ENCODE measurements around the gene TRO. TPM values are rescaled to one million over a fixed set of nuclear protein-coding genes. Genes with fewer than 3 reads are reported as not detected.

Gene TRO
- total RNA-seq, 3 donors from 2014 or later (not counting 1 experiment from before 2014, with no cell fraction given) = 2.9 to 4.3 (median 4.2) TPM

DNA sequence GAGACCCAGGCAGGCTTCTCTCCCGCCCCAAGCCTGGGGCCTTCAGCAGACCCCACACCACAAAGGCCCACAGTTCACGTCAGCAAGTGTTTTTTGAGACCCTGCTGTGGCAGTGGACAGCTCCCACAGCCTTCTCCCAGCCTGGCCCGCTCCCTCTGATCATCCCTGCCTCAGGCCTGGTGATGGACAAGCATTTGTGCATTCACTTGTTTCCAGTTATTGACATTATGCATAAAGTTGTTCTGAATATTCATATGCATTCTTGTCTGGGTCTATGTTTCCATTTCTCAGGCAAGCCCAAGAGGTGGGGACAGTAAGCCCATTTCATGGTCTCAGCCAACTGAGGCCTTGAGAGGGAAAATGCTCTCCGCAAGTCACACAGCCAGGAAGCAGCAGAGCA, 14.7 kb downstream of the TRO start:
- ATAC-seq (no peak), DNase-seq (no peak)
- TF ChIP-seq, protein P1, sequence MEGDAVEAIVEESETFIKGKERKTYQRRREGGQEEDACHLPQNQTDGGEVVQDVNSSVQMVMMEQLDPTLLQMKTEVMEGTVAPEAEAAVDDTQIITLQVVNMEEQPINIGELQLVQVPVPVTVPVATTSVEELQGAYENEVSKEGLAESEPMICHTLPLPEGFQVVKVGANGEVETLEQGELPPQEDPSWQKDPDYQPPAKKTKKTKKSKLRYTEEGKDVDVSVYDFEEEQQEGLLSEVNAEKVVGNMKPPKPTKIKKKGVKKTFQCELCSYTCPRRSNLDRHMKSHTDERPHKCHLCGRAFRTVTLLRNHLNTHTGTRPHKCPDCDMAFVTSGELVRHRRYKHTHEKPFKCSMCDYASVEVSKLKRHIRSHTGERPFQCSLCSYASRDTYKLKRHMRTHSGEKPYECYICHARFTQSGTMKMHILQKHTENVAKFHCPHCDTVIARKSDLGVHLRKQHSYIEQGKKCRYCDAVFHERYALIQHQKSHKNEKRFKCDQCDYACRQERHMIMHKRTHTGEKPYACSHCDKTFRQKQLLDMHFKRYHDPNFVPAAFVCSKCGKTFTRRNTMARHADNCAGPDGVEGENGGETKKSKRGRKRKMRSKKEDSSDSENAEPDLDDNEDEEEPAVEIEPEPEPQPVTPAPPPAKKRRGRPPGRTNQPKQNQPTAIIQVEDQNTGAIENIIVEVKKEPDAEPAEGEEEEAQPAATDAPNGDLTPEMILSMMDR (IDR thresholded peaks at IDR 0.05) = no peak
- peaks cover 0 to 5% of the 10 kb centered on the region in 2 donors for H3K27me3 Mint-ChIP-seq (ENCODE audit: low read depth in 2 of 2)
- no peaks in the 10 kb centered on the region for H3K4me1 ChIP-seq (ENCODE audit: control insufficient read depth, insufficient read depth, low read length)
- no peaks in the 10 kb centered on the region for H3K36me3 ChIP-seq (ENCODE audit: control insufficient read depth, insufficient read depth, low read length)
- no peaks in the 10 kb centered on the region for H3K9me3 ChIP-seq (ENCODE audit: control insufficient read depth, insufficient read depth, low read length)
- no peaks in the 10 kb centered on the region for H3K27me3 ChIP-seq (ENCODE audit: control insufficient read depth, insufficient read depth, low read length)
- no peak overlapping the region for H3K27ac Mint-ChIP-seq
- intact Hi-C loops (cut with micrococcal nuclease) = no loop called here
- H3K36me3 Mint-ChIP-seq = no peaks in the 10 kb centered on the region
- H3K4me3 ChIP-seq (ENCODE audit: low read length) = no peak overlapping the region
- H3K27ac ChIP-seq (ENCODE audit: low read length) = no peak overlapping the region
- H3K4me1 Mint-ChIP-seq = no peaks in the 10 kb centered on the region
- WGBS (ENCODE audit: insufficient coverage) = 91% methylated on average over 4 of the region's 4 CpGs
- H3K4me3 Mint-ChIP-seq = no peak overlapping the region
- no peaks in the 10 kb centered on the region for H3K9me3 Mint-ChIP-seq

DNA sequence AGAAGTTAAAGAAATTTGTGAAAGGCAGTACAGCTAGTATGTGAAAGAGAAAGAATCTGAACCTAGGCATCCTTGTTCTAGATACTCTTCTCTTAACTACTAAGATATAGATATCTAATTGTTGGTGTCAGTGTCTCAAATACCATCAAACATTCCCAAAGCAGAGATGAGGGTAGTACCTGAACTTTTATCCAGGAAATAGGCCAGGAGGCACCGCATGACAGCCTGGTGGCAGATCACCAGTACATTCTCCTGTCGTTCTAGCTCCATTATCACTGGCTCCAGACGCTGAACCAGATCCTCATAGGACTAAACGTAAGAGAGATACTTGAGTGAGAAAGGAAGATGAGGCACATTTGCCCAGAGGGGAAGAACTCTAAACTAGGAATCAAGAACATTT, 16.8 kb downstream of the TRO start:
- Mint-ChIP-seq H3K4me3 (no peak overlapping the region), H3K27me3 (ENCODE audit: low read depth in 2 of 2) (peaks cover 0 to 5% of the 10 kb centered on the region in 2 donors), H3K9me3 (no peaks in the 10 kb centered on the region), H3K4me1 (no peaks in the 10 kb centered on the region), H3K36me3 (no peaks in the 10 kb centered on the region), H3K27ac (no peak overlapping the region)
- no peak for DNase-seq
- intact Hi-C loops (cut with micrococcal nuclease) = no loop called here
- no peaks in the 10 kb centered on the region for H3K9me3 ChIP-seq (ENCODE audit: control insufficient read depth, insufficient read depth, low read length)
- no peaks in the 10 kb centered on the region for H3K36me3 ChIP-seq (ENCODE audit: control insufficient read depth, insufficient read depth, low read length)
- no peak overlapping the region for H3K27ac ChIP-seq (ENCODE audit: low read length)
- no peaks in the 10 kb centered on the region for H3K4me1 ChIP-seq (ENCODE audit: control insufficient read depth, insufficient read depth, low read length)
- 98% methylated on average over 4 of the region's 4 CpGs for WGBS (ENCODE audit: insufficient coverage)
- no peak overlapping the region for H3K4me3 ChIP-seq (ENCODE audit: low read length)
- no peak for ATAC-seq
- no peaks in the 10 kb centered on the region for H3K27me3 ChIP-seq (ENCODE audit: control insufficient read depth, insufficient read depth, low read length)
- TF ChIP-seq, protein P1 (IDR thresholded peaks at IDR 0.05) = no peak

DNA sequence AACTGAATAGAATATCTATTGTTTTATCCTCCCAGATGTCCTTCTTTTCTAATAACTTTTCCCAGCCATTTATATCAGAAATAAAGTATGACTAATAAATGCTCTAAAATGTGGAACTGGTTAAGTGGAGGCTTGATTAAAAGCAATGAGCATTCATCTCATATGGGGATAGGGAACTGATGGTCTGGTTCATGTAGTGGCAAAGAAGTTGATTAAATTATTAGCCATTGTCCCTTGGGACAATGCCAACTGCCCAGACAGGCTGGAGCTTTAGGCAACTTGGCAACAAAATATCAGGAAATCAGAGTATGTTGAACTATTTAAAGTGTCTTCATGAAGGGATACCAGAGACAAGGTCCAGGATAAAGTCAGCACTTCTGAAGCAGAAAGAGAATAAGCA, 24.2 kb downstream of the TRO start:
- no peak overlapping the region for H3K27ac ChIP-seq (ENCODE audit: low read length)
- no peaks in the 10 kb centered on the region for H3K36me3 ChIP-seq (ENCODE audit: control insufficient read depth, insufficient read depth, low read length)
- no peaks in the 10 kb centered on the region for H3K36me3 Mint-ChIP-seq
- intact Hi-C loops (cut with micrococcal nuclease) = no loop called here
- no peaks in the 10 kb centered on the region for H3K9me3 Mint-ChIP-seq
- no peaks in the 10 kb centered on the region for H3K4me1 ChIP-seq (ENCODE audit: control insufficient read depth, insufficient read depth, low read length)
- TF ChIP-seq, protein P1 (IDR thresholded peaks at IDR 0.05) = no peak
- DNase-seq (no peak), ATAC-seq (no peak)
- no peak overlapping the region for H3K27ac Mint-ChIP-seq
- H3K9me3 ChIP-seq (ENCODE audit: control insufficient read depth, insufficient read depth, low read length) = no peaks in the 10 kb centered on the region
- H3K27me3 Mint-ChIP-seq (ENCODE audit: low read depth in 2 of 2) = no peaks in the 10 kb centered on the region
- no peaks in the 10 kb centered on the region for H3K27me3 ChIP-seq (ENCODE audit: control insufficient read depth, insufficient read depth, low read length)
- H3K4me3 ChIP-seq (ENCODE audit: low read length) = no peak overlapping the region
- no peak overlapping the region for H3K4me3 Mint-ChIP-seq
- no peaks in the 10 kb centered on the region for H3K4me1 Mint-ChIP-seq

DNA sequence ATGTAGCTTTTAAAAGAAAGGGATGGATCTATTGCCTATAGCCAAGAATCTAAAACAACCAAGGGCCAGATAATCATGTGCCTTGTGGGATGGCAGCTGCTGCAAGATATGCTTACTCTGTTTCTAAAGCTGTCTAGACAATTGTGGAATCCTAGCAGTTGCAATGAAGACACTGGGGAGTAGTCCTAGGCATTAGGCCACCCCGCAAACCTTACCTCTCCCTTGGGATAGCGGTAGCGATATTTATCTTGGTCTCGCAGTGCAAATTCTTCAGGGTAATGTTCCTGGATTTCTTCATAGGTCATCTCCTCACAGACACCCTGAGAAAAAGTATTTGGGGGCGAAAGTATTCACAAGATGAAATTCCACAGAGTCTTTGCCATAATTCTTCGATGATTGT, 24.6 kb downstream of the TRO start:
- Mint-ChIP-seq H3K9me3 (no peaks in the 10 kb centered on the region), H3K27me3 (ENCODE audit: low read depth in 2 of 2) (no peaks in the 10 kb centered on the region), H3K4me1 (no peaks in the 10 kb centered on the region), H3K36me3 (no peaks in the 10 kb centered on the region), H3K27ac (no peak overlapping the region), H3K4me3 (no peak overlapping the region)
- Histone ChIP-seq H3K36me3 (ENCODE audit: control insufficient read depth, insufficient read depth, low read length) (no peaks in the 10 kb centered on the region), H3K9me3 (ENCODE audit: control insufficient read depth, insufficient read depth, low read length) (no peaks in the 10 kb centered on the region), H3K27me3 (ENCODE audit: control insufficient read depth, insufficient read depth, low read length) (no peaks in the 10 kb centered on the region), H3K4me3 (ENCODE audit: low read length) (no peak overlapping the region), H3K4me1 (ENCODE audit: control insufficient read depth, insufficient read depth, low read length) (no peaks in the 10 kb centered on the region), H3K27ac (ENCODE audit: low read length) (no peak overlapping the region)
- WGBS (ENCODE audit: insufficient coverage) = 99% methylated on average over 6 of the region's 6 CpGs
- intact Hi-C loops (cut with micrococcal nuclease) = no loop called here
- no peak for ATAC-seq
- no peak for DNase-seq
- TF ChIP-seq, protein P1 (IDR thresholded peaks at IDR 0.05) = no peak

Measured in natural killer cell (primary cell).